WI38 (cell line): ENCODE results near the gene SHOC2.

Experiments used
- H3K4me3 ChIP-seq: 2 replicates; pipeline ENCODE4 v1.5.1; 2011; ENCODE audit warnings: low read depth, mild to moderate bottlenecking, control low read depth, low read length
- CTCF ChIP-seq: IDR thresholded peaks from 2 replicates; pipeline ENCODE4 v1.5.1; 2012; ENCODE audit warnings: low read depth, mild to moderate bottlenecking, control low read depth, low read length

Gene SHOC2

GRCh38 chr10:110931769-110932381 lies 12.5 kb downstream of the SHOC2 start:
- H3K4me3 ChIP-seq, result no peak overlapping the region
- TF ChIP-seq CTCF, result no peak

- TF ChIP-seq CTCF, result no peak
- H3K4me3 ChIP-seq, result no peak overlapping the region
These were observed 13.2 kb downstream of the SHOC2 start for GRCh38 chr10:110932505-110933180.

DNA sequence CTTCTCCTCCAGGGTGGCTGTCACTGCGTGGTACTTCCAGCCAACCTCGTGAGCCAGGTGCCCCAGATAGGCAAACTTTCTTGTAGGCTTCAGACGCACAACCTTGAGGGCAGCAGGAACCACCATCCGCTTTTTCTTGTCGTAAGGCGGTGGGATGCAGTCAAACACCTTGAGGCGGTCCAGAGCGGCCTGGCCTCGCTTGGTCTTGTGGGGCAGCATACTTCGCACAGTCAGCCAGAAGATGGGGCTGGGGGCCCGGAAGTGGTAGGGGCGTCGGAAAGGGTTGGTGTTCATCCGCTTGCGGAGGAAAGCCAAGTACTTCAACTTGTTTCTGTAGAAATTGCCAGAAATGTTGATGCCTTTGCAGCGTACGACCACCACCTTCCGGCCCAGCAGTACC lies 17.4 kb downstream of the SHOC2 start:
- no peak overlapping the region for H3K4me3 ChIP-seq
- no peak for TF ChIP-seq CTCF

GRCh38 chr10:110939419-110939818 lies 20.0 kb downstream of the SHOC2 start:
- TF ChIP-seq CTCF, result no peak
- no peak overlapping the region for H3K4me3 ChIP-seq

DNA sequence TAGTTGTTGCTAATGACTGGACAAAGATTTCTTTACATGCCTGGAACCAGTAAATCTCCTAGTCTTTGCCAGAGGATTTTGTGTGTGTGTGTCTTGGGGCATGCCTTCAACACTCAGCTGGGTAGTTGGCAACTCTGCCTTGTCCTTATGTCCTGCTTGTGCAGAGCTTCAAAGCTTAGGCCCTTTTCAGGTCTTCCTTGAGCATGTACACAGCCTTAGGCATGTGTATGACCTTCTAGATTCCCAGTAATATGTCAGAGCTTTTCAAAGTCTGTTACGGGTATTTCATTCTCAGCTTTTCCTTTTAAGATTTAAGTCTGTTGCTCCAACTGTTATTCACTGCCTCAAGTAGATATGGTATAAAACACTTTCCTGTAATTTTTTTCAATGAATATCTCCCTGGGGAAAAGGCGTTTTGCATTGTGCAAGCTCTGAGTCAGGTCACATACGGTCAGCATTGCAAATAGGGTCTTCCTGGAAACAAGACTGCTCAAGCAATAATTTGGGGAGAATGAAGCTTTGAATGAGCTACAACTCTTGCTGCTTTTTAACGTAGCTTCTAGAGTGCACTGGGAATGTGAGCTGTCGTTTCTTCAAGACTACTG lies 25.5 kb downstream of the SHOC2 start:
- no peak overlapping the region for H3K4me3 ChIP-seq

DNA sequence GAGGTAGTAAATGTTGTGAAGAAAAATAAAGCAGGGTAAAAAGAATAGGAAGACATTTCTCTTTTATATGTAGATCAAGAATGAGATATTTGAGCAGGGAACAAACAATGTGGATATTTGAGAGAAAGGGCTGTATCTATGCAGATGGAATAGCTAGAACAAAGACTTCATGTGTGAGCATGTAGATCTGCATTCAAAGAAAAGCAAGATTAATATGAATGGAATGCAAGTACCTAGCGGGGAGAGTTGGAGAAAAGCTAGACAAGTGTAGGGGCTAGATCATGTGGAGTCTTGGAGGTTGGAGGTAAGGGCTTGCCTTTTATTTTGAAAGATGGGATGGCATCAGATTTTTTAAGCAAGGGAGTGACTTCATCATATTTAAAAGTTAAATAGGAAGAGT lies 27.1 kb downstream of the SHOC2 start:
- TF ChIP-seq CTCF, result no peak
- no peak overlapping the region for H3K4me3 ChIP-seq

More for the DNA sequence above, 25.5 kb downstream of the SHOC2 start:
- no peak for TF ChIP-seq CTCF

DNA sequence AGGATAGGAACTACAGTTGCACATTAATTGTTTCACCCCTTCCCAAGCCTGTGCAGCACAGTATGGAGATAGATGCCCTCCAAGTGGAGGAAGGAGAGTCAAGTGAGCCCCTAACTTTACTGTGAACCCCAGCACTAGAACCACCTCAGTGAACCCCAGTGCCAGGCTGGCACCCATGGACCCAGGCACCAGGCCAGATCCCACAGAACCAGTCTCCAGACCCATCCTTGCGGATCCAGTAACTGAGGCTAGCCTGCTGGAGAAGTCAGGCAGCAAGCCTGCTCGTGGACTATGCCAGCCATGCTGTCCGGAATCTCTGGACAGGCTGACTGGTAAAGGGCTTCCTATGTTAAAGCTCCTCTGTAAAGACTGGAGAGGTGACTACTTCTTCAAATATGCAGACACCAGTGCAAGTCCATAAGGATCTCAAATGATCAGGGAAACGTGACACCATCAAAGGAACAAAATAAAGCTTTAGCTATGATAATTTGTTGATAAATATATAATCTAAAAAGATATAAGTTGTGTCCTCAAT lies 27.7 kb downstream of the SHOC2 start:
- TF ChIP-seq CTCF, result no peak

More for the DNA sequence above, 27.7 kb downstream of the SHOC2 start:
- no peak overlapping the region for H3K4me3 ChIP-seq
